K562 (cell line): ENCODE results near the gene SLC26A11. TPM values are rescaled to one million over a fixed set of nuclear protein-coding genes. Genes with fewer than 3 reads are reported as not detected.

Experiments
- BHLHE40 ChIP-seq: IDR thresholded peaks from 2 replicates; pipeline ENCODE4 v1.6.1; 2011; ENCODE audit warnings: low read length, improper control_type of control experiment
- FOXA3 ChIP-seq, 2 experiments: fragments of 450-650 bp in 1 of 2; sonication (generic) in 1 of 2; formaldehyde crosslinking; IDR thresholded peaks in 1 of 2; conservative IDR thresholded peaks in 1 of 2; 2 replicates each; pipeline versions ENCODE4 v1.4.0 to v1.8.0; 2020 to 2022; ENCODE audit warnings: mild to moderate bottlenecking in 2 of 2, missing genetic modification reagents in 1 of 2
- HEY1 ChIP-seq: fragments of 250-450 bp; sonication (Bioruptor Pico); IDR thresholded peaks from 2 replicates; pipeline ENCODE4 v1.5.0; 2020; ENCODE audit warnings: mild to moderate bottlenecking, moderate library complexity, borderline replicate concordance
- NFE2 ChIP-seq: IDR thresholded peaks from 2 replicates; pipeline ENCODE4 v1.6.1; 2014; ENCODE audit warnings: antibody characterized with exemption, low read depth
- NFE2L1 ChIP-seq: fragments of 450-650 bp; IDR thresholded peaks from 2 replicates; pipeline ENCODE4 v1.6.1; 2016; ENCODE audit warnings: missing genetic modification characterization, low read depth, mild to moderate bottlenecking, missing compliant biosample characterization, moderate library complexity, borderline replicate concordance
- NR2C2 ChIP-seq, 2 experiments: fragments of 200-800 bp in 1 of 2; sonication (Bioruptor generic) in 1 of 2; sonication (generic) in 1 of 2; formaldehyde crosslinking in 1 of 2; IDR thresholded peaks; 2 replicates each; pipeline versions ENCODE4 v1.6.1 to v1.8.0; 2016 to 2022; ENCODE audit warnings: mild to moderate bottlenecking in 1 of 2, missing compliant biosample characterization in 1 of 2, missing genetic modification characterization in 1 of 2, missing genetic modification reagents in 1 of 2
- SMAD2 ChIP-seq: fragments of 150-350 bp; IDR thresholded peaks from 2 replicates; pipeline ENCODE4 v1.6.1; 2014; ENCODE audit warnings: low read depth, mild to moderate bottlenecking, low read length
- TOE1 ChIP-seq, 2 experiments: fragments of 450-650 bp in 1 of 2; sonication (generic) in 1 of 2; formaldehyde crosslinking in 1 of 2; IDR thresholded peaks; 2 replicates each; pipeline versions ENCODE4 v1.7.1 to v1.8.0; 2016 to 2022; ENCODE audit warnings: borderline replicate concordance in 2 of 2, mild to moderate bottlenecking in 2 of 2, antibody characterized with exemption in 1 of 2, inconsistent platforms in 1 of 2, low read depth in 1 of 2, missing genetic modification reagents in 1 of 2, moderate library complexity in 1 of 2
- ZNF121 ChIP-seq: sonication (generic); formaldehyde crosslinking; conservative IDR thresholded peaks from 2 replicates; pipeline ENCODE4 v1.8.0; 2022; ENCODE audit warnings: missing genetic modification reagents
- ZNF175 ChIP-seq: fragments of 200-800 bp; sonication (Bioruptor generic); IDR thresholded peaks from 2 replicates; pipeline ENCODE4 v1.6.1; 2016; ENCODE audit warnings: low read depth, mild to moderate bottlenecking, missing genetic modification characterization, missing compliant biosample characterization
- polyA plus RNA-seq, 8 experiments: library from polyadenylated mRNA; depleted of rRNA in 4 of 8; stranded (reverse) in 5 of 8; unstranded in 3 of 8; fragments of >200 nt; fragmentation: Nextera tagmentation in 2 of 8; fragmentation: Illumina TruSeq in 1 of 8; extraction: Ambion mirVana in 2 of 8; extraction: Trizol in 1 of 8; gene quantifications; 2 replicates each; pipeline versions ENCODE4 v1.2.1 to v1.2.3, GENCODE V29; 2011 to 2014; ENCODE audit warnings: inconsistent platforms in 1 of 8, missing spikeins in 1 of 8
- total RNA-seq, 7 experiments: library from RNA; depleted of rRNA in 6 of 7; stranded (reverse); fragments of >200 nt in 6 of 7; fragmentation: Illumina TruSeq in 2 of 7; extraction: Trizol in 2 of 7; gene quantifications; 2 replicates each; pipeline versions ENCODE4 v1.2.1 to v1.2.3, GENCODE V29; 2011 to 2021; ENCODE audit warnings: low replicate concordance in 1 of 7
- TF ChIP-seq, protein P1 (sequence below): sonication (generic); formaldehyde crosslinking; IDR thresholded peaks from 2 replicates; pipeline ENCODE4 v1.4.0; 2020; ENCODE audit warnings: mild to moderate bottlenecking, missing genetic modification reagents
- TF ChIP-seq, protein P2 (sequence below), 2 experiments: fragments of 450-650 bp in 1 of 2; IDR thresholded peaks; 2 replicates each; pipeline ENCODE4 v1.6.1; 2011 to 2017; ENCODE audit warnings: low read depth in 2 of 2, antibody characterized with exemption in 1 of 2, borderline replicate concordance in 1 of 2, low read length in 1 of 2, mild to moderate bottlenecking in 1 of 2, mixed read lengths in 1 of 2; ENCODE audit not compliant: control insufficient read depth in 1 of 2
- TF ChIP-seq, protein P3 (sequence below): sonication (generic); formaldehyde crosslinking; IDR thresholded peaks from 2 replicates; pipeline ENCODE4 v1.8.1; 2023; ENCODE audit warnings: missing genetic modification reagents, mild to moderate bottlenecking, borderline replicate concordance
- TF ChIP-seq, protein P4 (sequence below): fragments of 450-650 bp; formaldehyde crosslinking; IDR thresholded peaks from 2 replicates; pipeline ENCODE4 v1.4.0; 2020; ENCODE audit warnings: mild to moderate bottlenecking

The SLC26A11 gene
- total and polyA plus RNA-seq, 9 of the 15 experiments (the other 6 are each of a cell fraction or from before 2014, with no cell fraction given): 0.06 to 3.1 (median 1.2) TPM; not detected in 1

DNA sequence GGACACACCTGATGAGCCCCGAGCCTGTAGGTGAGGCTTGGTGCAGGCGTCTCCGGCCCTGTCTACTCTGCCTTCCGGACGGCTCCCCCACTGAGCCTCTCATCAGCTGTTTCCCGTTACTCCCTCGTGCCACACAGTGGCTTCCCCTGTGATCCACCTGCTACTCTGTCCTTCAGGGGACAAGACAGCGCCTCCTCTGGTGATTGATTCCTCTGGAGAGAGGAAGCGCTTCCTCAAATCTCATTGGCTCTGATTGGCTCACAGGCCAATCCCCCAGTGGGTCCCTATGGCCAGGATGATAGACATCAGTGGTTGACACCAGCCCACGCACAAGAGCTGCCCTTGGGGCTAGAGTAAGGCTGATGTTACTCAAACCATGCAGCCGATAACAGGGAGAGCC is 64.4 kb downstream of the SLC26A11 start (continued):
- TF ChIP-seq FOXA3 (CRISPR knock-in tag; conservative IDR thresholded peaks at IDR 0.05 in 1 of 2, IDR thresholded peaks at IDR 0.05 in 1 of 2): no peak
- no peak for TF ChIP-seq NFE2
- no peak for TF ChIP-seq ZNF175 (CRISPR knock-in tag)
- TF ChIP-seq, protein P1, sequence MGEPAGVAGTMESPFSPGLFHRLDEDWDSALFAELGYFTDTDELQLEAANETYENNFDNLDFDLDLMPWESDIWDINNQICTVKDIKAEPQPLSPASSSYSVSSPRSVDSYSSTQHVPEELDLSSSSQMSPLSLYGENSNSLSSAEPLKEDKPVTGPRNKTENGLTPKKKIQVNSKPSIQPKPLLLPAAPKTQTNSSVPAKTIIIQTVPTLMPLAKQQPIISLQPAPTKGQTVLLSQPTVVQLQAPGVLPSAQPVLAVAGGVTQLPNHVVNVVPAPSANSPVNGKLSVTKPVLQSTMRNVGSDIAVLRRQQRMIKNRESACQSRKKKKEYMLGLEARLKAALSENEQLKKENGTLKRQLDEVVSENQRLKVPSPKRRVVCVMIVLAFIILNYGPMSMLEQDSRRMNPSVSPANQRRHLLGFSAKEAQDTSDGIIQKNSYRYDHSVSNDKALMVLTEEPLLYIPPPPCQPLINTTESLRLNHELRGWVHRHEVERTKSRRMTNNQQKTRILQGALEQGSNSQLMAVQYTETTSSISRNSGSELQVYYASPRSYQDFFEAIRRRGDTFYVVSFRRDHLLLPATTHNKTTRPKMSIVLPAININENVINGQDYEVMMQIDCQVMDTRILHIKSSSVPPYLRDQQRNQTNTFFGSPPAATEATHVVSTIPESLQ (CRISPR knock-in tag): no peak
- no peak for TF ChIP-seq NFE2L1 (tag)
- no peak for TF ChIP-seq ZNF121
- TF ChIP-seq BHLHE40: peak; percentile 92
- TF ChIP-seq, protein P2, sequence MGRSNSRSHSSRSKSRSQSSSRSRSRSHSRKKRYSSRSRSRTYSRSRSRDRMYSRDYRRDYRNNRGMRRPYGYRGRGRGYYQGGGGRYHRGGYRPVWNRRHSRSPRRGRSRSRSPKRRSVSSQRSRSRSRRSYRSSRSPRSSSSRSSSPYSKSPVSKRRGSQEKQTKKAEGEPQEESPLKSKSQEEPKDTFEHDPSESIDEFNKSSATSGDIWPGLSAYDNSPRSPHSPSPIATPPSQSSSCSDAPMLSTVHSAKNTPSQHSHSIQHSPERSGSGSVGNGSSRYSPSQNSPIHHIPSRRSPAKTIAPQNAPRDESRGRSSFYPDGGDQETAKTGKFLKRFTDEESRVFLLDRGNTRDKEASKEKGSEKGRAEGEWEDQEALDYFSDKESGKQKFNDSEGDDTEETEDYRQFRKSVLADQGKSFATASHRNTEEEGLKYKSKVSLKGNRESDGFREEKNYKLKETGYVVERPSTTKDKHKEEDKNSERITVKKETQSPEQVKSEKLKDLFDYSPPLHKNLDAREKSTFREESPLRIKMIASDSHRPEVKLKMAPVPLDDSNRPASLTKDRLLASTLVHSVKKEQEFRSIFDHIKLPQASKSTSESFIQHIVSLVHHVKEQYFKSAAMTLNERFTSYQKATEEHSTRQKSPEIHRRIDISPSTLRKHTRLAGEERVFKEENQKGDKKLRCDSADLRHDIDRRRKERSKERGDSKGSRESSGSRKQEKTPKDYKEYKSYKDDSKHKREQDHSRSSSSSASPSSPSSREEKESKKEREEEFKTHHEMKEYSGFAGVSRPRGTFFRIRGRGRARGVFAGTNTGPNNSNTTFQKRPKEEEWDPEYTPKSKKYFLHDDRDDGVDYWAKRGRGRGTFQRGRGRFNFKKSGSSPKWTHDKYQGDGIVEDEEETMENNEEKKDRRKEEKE (IDR thresholded peaks at IDR 0.05; ENCODE audit: borderline replicate concordance in 1 of 2, control insufficient read depth in 1 of 2, low read depth in 2 of 2, low read length in 1 of 2): no peak
- no peak for TF ChIP-seq HEY1 (CRISPR knock-in tag)
- TF ChIP-seq, protein P3, sequence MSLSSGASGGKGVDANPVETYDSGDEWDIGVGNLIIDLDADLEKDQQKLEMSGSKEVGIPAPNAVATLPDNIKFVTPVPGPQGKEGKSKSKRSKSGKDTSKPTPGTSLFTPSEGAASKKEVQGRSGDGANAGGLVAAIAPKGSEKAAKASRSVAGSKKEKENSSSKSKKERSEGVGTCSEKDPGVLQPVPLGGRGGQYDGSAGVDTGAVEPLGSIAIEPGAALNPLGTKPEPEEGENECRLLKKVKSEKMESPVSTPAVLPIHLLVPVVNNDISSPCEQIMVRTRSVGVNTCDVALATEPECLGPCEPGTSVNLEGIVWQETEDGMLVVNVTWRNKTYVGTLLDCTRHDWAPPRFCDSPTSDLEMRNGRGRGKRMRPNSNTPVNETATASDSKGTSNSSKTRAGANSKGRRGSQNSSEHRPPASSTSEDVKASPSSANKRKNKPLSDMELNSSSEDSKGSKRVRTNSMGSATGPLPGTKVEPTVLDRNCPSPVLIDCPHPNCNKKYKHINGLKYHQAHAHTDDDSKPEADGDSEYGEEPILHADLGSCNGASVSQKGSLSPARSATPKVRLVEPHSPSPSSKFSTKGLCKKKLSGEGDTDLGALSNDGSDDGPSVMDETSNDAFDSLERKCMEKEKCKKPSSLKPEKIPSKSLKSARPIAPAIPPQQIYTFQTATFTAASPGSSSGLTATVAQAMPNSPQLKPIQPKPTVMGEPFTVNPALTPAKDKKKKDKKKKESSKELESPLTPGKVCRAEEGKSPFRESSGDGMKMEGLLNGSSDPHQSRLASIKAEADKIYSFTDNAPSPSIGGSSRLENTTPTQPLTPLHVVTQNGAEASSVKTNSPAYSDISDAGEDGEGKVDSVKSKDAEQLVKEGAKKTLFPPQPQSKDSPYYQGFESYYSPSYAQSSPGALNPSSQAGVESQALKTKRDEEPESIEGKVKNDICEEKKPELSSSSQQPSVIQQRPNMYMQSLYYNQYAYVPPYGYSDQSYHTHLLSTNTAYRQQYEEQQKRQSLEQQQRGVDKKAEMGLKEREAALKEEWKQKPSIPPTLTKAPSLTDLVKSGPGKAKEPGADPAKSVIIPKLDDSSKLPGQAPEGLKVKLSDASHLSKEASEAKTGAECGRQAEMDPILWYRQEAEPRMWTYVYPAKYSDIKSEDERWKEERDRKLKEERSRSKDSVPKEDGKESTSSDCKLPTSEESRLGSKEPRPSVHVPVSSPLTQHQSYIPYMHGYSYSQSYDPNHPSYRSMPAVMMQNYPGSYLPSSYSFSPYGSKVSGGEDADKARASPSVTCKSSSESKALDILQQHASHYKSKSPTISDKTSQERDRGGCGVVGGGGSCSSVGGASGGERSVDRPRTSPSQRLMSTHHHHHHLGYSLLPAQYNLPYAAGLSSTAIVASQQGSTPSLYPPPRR (CRISPR knock-in tag): no peak
- TF ChIP-seq, protein P4, sequence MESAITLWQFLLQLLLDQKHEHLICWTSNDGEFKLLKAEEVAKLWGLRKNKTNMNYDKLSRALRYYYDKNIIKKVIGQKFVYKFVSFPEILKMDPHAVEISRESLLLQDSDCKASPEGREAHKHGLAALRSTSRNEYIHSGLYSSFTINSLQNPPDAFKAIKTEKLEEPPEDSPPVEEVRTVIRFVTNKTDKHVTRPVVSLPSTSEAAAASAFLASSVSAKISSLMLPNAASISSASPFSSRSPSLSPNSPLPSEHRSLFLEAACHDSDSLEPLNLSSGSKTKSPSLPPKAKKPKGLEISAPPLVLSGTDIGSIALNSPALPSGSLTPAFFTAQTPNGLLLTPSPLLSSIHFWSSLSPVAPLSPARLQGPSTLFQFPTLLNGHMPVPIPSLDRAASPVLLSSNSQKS (CRISPR knock-in tag): no peak
- no peak for TF ChIP-seq SMAD2
- no peak for TF ChIP-seq NR2C2 (CRISPR knock-in tag; IDR thresholded peaks at IDR 0.05)
- TF ChIP-seq NR2C2 (tag; IDR thresholded peaks at IDR 0.05): no peak
- TF ChIP-seq TOE1 (IDR thresholded peaks at IDR 0.05; ENCODE audit: borderline replicate concordance): 0 out of 2 replicates have a peak, but pooled peaks have one; percentile 36
- no peak for TF ChIP-seq TOE1 (CRISPR knock-in tag; IDR thresholded peaks at IDR 0.05; ENCODE audit: borderline replicate concordance, low read depth)
